HG03354 (cell line): ENCODE data around the gene GPR52.
"Not testable (repeated sequence)": the region's sequence is repeated elsewhere in the genome, so short reads cannot be mapped to it uniquely, and the experiment has no call there.

ENCODE experiments used
- ATAC-seq: cut with Tn5 transposase; IDR thresholded peaks from one replicate; pipeline ENCODE4 v1.9.1; 2021; ENCODE audit warnings: mild to moderate bottlenecking; ENCODE audit not compliant: unreplicated experiment, poor library complexity, severe bottlenecking

GPR52 gene

GRCh38 chr1:174447866-174448530 lies at the start of gene GPR52:
Gene GPR52, plus strand, starts transcription at chr1:174447964. Its CDS starts 148 bp downstream, at chr1:174448112.
- ATAC-seq, result no peak

GRCh38 chr1:174398246-174398645 lies 49.5 kb upstream of the GPR52 start:
- peak; percentile 50 for ATAC-seq

GRCh38 chr1:174399211-174399610 lies 48.6 kb upstream of the GPR52 start:
- no peak for ATAC-seq

GRCh38 chr1:174401075-174401474 lies 46.7 kb upstream of the GPR52 start:
- ATAC-seq, result no peak

GRCh38 chr1:174405219-174405618 lies 42.5 kb upstream of the GPR52 start:
- no peak for ATAC-seq

GRCh38 chr1:174406421-174406820 lies 41.3 kb upstream of the GPR52 start:
- no peak for ATAC-seq

- no peak for ATAC-seq
These were observed 40.1 kb upstream of the GPR52 start for GRCh38 chr1:174407665-174408064.

GRCh38 chr1:174408146-174408545 lies 39.6 kb upstream of the GPR52 start:
- ATAC-seq, result no peak

- ATAC-seq, result not testable (repeated sequence)
These were observed 38.0 kb upstream of the GPR52 start for GRCh38 chr1:174409801-174410200.

GRCh38 chr1:174413632-174414031 lies 34.1 kb upstream of the GPR52 start:
- no peak for ATAC-seq

- ATAC-seq, result peak; percentile 44
These were observed 33.6 kb upstream of the GPR52 start for GRCh38 chr1:174414203-174414602.

GRCh38 chr1:174415506-174415905 lies 32.3 kb upstream of the GPR52 start:
- no peak for ATAC-seq

- ATAC-seq, result no peak
These were observed 29.8 kb upstream of the GPR52 start for GRCh38 chr1:174417921-174418320.

- no peak for ATAC-seq
These were observed 22.6 kb upstream of the GPR52 start for GRCh38 chr1:174425121-174425520.

- no peak for ATAC-seq
These were observed 21.6 kb upstream of the GPR52 start for GRCh38 chr1:174426153-174426552.

GRCh38 chr1:174428033-174428432 lies 19.7 kb upstream of the GPR52 start:
- ATAC-seq, result no peak

- ATAC-seq, result no peak
These were observed 19.0 kb upstream of the GPR52 start for GRCh38 chr1:174428739-174429138.

GRCh38 chr1:174433451-174433850 lies 14.3 kb upstream of the GPR52 start:
- no peak for ATAC-seq

GRCh38 chr1:174445351-174445750 lies 2.4 kb upstream of the GPR52 start:
- ATAC-seq, result no peak

GRCh38 chr1:174445817-174446216 lies 1.9 kb upstream of the GPR52 start:
- no peak for ATAC-seq

GRCh38 chr1:174448531-174448883 lies 743 bp downstream of the GPR52 start:
- no peak for ATAC-seq

- ATAC-seq, result no peak
These were observed 1.2 kb downstream of the GPR52 start for GRCh38 chr1:174448974-174449373.
